Measurements from ENCODE around the gene STRIP2.
"Not testable (repeated sequence)": the region's sequence is repeated elsewhere in the genome, so short reads cannot be mapped to it uniquely, and the experiment has no call there.

The STRIP2 gene

DNA sequence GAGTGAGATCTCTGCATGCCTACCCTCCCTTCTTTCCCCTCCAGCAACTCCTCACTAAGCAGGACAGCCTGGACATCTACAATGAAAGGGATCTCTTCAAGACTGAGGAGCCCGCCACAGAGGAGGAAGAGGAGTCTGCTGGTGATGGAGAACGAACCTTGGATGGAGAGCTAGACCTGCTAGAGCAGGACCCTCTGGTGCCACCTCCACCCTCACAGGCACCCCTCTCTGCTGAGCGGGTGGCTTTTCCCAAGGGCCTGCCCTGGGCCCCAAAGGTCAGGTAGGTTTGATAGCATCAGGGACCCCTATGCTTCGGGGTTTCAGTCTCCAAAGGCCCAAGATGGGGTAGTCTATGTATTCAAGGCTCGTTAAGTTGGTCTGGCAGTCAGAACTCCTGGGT is 23.9 kb downstream of the STRIP2 start:
- no peaks in the 10 kb centered on the region for H3K27me3 ChIP-seq (ENCODE audit: control insufficient read depth, insufficient read depth, low read length)
- H3K4me1 ChIP-seq (ENCODE audit: control insufficient read depth, insufficient read depth, low read length), result no peaks in the 10 kb centered on the region
- H3K36me3 ChIP-seq (ENCODE audit: control insufficient read depth, insufficient read depth, low read length), result peaks cover 87% of the 10 kb centered on the region
- no peak overlapping the region for H3K4me3 ChIP-seq (ENCODE audit: low read depth, low read length)
- H3K9ac ChIP-seq (ENCODE audit: low read depth, low read length), result no peak overlapping the region
- H3K27ac ChIP-seq (ENCODE audit: low read depth, low read length), result no peak overlapping the region
- H3K9me3 ChIP-seq (ENCODE audit: control insufficient read depth, insufficient read depth, low read length), result no peaks in the 10 kb centered on the region

GRCh38 chr7:129461809-129462208 is 27.6 kb downstream of the STRIP2 start:
- H3K4me3 ChIP-seq (ENCODE audit: low read depth, low read length), result no peak overlapping the region
- H3K27ac ChIP-seq (ENCODE audit: low read depth, low read length), result no peak overlapping the region
- H3K36me3 ChIP-seq (ENCODE audit: control insufficient read depth, insufficient read depth, low read length), result peaks cover 96% of the 10 kb centered on the region
- no peaks in the 10 kb centered on the region for H3K9me3 ChIP-seq (ENCODE audit: control insufficient read depth, insufficient read depth, low read length)
- H3K4me1 ChIP-seq (ENCODE audit: control insufficient read depth, insufficient read depth, low read length), result no peaks in the 10 kb centered on the region
- H3K27me3 ChIP-seq (ENCODE audit: control insufficient read depth, insufficient read depth, low read length), result no peaks in the 10 kb centered on the region
- no peak overlapping the region for H3K9ac ChIP-seq (ENCODE audit: low read depth, low read length)

GRCh38 chr7:129462420-129462819 is 28.2 kb downstream of the STRIP2 start:
- peaks cover 96% of the 10 kb centered on the region for H3K36me3 ChIP-seq (ENCODE audit: control insufficient read depth, insufficient read depth, low read length)
- H3K9me3 ChIP-seq (ENCODE audit: control insufficient read depth, insufficient read depth, low read length), result no peaks in the 10 kb centered on the region
- no peaks in the 10 kb centered on the region for H3K4me1 ChIP-seq (ENCODE audit: control insufficient read depth, insufficient read depth, low read length)
- H3K27me3 ChIP-seq (ENCODE audit: control insufficient read depth, insufficient read depth, low read length), result no peaks in the 10 kb centered on the region
- no peak overlapping the region for H3K27ac ChIP-seq (ENCODE audit: low read depth, low read length)
- no peak overlapping the region for H3K4me3 ChIP-seq (ENCODE audit: low read depth, low read length)
- no peak overlapping the region for H3K9ac ChIP-seq (ENCODE audit: low read depth, low read length)

GRCh38 chr7:129464194-129464593 is 30.0 kb downstream of the STRIP2 start:
- Histone ChIP-seq H3K9me3 (ENCODE audit: control insufficient read depth, insufficient read depth, low read length) (no peaks in the 10 kb centered on the region), H3K27ac (ENCODE audit: low read depth, low read length) (no peak overlapping the region), H3K4me1 (ENCODE audit: control insufficient read depth, insufficient read depth, low read length) (no peaks in the 10 kb centered on the region; the same call in 1 of the 2 replicates), H3K4me3 (ENCODE audit: low read depth, low read length) (no peak overlapping the region), H3K9ac (ENCODE audit: low read depth, low read length) (no peak overlapping the region), H3K27me3 (ENCODE audit: control insufficient read depth, insufficient read depth, low read length) (no peaks in the 10 kb centered on the region), H3K36me3 (ENCODE audit: control insufficient read depth, insufficient read depth, low read length) (peaks cover 95% of the 10 kb centered on the region)

DNA sequence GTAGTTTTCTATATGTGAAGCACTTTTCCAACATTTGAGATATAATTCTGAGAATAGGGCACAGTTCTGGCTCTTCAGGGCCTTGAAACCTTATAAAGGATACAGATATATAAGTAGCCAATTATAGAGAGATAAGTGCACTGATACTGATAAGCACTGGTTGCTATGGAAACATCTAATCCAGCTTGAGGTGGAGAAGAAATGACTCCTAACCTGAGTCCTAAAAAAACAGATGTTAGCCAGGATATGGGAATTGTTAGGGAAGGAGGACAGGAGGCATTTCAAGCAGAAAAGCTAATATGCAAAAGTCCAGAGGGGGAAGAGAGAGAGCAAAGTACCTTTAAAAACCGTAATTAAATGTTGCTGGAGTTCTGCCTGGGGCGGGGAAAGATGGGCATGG is 30.8 kb downstream of the STRIP2 start:
- H3K27me3 ChIP-seq (ENCODE audit: control insufficient read depth, insufficient read depth, low read length), result no peaks in the 10 kb centered on the region
- peaks cover 87% of the 10 kb centered on the region for H3K36me3 ChIP-seq (ENCODE audit: control insufficient read depth, insufficient read depth, low read length)

DNA sequence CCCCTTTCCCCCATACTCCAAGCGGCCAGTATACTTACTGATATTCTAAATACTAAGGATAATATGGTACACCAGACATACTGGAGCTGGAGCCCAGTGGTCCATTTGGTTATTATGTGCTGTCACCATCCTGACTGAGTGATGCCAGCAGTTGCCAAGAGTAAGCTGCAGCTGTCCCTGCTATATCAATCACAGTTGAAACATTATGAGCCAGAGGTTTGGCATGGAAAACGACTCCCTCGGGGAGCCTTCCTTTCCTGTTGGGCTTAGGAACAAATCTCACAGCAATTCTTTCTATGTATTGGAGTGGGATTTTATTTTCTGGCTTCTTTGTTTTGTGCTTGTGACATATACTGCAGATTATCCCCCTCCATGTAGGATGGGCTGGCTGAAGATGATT is 32.6 kb downstream of the STRIP2 start:
- Histone ChIP-seq H3K27ac (ENCODE audit: low read depth, low read length) (no peak overlapping the region), H3K27me3 (ENCODE audit: control insufficient read depth, insufficient read depth, low read length) (no peaks in the 10 kb centered on the region), H3K4me3 (ENCODE audit: low read depth, low read length) (no peak overlapping the region), H3K9ac (ENCODE audit: low read depth, low read length) (no peak overlapping the region), H3K4me1 (ENCODE audit: control insufficient read depth, insufficient read depth, low read length) (peaks cover 18% of the 10 kb centered on the region), H3K9me3 (ENCODE audit: control insufficient read depth, insufficient read depth, low read length) (no peaks in the 10 kb centered on the region), H3K36me3 (ENCODE audit: control insufficient read depth, insufficient read depth, low read length) (peaks cover 80% of the 10 kb centered on the region)

More for the DNA sequence above, 30.8 kb downstream of the STRIP2 start:
- Histone ChIP-seq H3K9me3 (ENCODE audit: control insufficient read depth, insufficient read depth, low read length) (no peaks in the 10 kb centered on the region), H3K4me1 (ENCODE audit: control insufficient read depth, insufficient read depth, low read length) (peaks cover 8% of the 10 kb centered on the region; the same call in 1 of the 2 replicates), H3K27ac (ENCODE audit: low read depth, low read length) (no peak overlapping the region), H3K4me3 (ENCODE audit: low read depth, low read length) (no peak overlapping the region), H3K9ac (ENCODE audit: low read depth, low read length) (no peak overlapping the region)

DNA sequence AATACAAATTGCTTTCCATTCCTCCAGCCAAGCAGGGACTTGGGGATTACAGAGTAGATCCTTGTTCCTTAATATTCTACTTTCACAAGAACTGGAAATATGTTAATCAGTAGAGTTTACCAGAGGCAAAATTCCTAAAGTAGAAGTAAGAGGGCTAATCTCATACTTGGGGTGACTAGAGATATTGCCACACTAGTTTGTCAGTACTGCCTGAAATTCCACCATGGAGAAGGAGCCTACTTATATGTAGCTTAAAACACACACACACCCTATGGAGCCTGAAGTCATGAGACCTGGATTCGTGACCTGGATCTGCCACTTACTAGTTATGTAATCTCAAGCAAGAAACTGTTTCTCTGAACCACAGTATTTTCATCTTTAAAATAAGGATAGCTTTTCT is 33.9 kb downstream of the STRIP2 start:
- H3K9me3 ChIP-seq (ENCODE audit: control insufficient read depth, insufficient read depth, low read length), result no peaks in the 10 kb centered on the region
- no peak overlapping the region for H3K27ac ChIP-seq (ENCODE audit: low read depth, low read length)
- H3K9ac ChIP-seq (ENCODE audit: low read depth, low read length), result no peak overlapping the region
- peaks cover 18% of the 10 kb centered on the region for H3K4me1 ChIP-seq (ENCODE audit: control insufficient read depth, insufficient read depth, low read length)
- H3K27me3 ChIP-seq (ENCODE audit: control insufficient read depth, insufficient read depth, low read length), result no peaks in the 10 kb centered on the region
- no peak overlapping the region for H3K4me3 ChIP-seq (ENCODE audit: low read depth, low read length)
- H3K36me3 ChIP-seq (ENCODE audit: control insufficient read depth, insufficient read depth, low read length), result peaks cover 67% of the 10 kb centered on the region

DNA sequence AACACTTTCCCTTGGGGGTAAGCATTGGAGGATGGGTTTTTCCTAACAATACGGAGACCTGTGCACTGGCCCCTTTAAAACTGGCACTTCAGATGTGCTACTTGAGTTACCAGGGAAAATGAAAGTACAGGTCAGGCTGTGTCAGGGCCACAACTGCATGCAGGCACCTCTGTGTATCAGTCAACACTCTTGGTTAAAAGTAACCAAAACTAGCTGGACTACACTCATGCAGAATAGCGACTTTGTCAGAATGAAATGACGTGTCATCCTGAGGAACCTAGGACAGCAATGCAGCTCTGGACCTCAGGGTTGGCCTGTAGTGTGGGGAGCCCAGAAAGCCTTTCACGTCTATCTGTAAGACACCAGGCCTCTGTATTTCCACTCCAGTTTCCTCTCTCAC is 34.3 kb downstream of the STRIP2 start:
- no peaks in the 10 kb centered on the region for H3K27me3 ChIP-seq (ENCODE audit: control insufficient read depth, insufficient read depth, low read length)
- H3K36me3 ChIP-seq (ENCODE audit: control insufficient read depth, insufficient read depth, low read length), result peaks cover 64% of the 10 kb centered on the region
- H3K27ac ChIP-seq (ENCODE audit: low read depth, low read length), result no peak overlapping the region

DNA sequence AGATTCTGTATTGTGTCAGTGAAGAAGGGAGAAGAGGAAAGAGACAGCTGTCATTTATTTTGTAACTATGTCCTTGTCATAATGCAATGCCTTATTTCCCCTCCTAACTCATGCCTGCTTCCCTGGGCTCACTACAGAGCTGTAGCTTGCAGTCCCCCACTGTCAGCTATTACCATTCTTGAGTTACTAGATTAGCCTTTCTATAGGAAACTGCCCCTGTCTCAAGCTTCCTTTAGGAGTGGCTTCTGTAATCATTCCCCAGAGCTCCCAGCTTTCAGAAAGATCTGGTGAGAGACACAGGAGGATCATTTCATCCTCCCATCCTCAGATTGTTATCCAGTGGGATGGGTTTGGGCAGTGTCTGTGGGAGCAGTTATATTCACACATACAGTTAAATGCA is 35.7 kb downstream of the STRIP2 start:
- no peaks in the 10 kb centered on the region for H3K27me3 ChIP-seq (ENCODE audit: control insufficient read depth, insufficient read depth, low read length)
- H3K4me1 ChIP-seq (ENCODE audit: control insufficient read depth, insufficient read depth, low read length), result peaks cover 18% of the 10 kb centered on the region
- no peak overlapping the region for H3K4me3 ChIP-seq (ENCODE audit: low read depth, low read length)
- H3K9ac ChIP-seq (ENCODE audit: low read depth, low read length), result no peak overlapping the region
- H3K9me3 ChIP-seq (ENCODE audit: control insufficient read depth, insufficient read depth, low read length), result no peaks in the 10 kb centered on the region
- peak overlapping the region; percentile 56 for H3K27ac ChIP-seq (ENCODE audit: low read depth, low read length)
- H3K36me3 ChIP-seq (ENCODE audit: control insufficient read depth, insufficient read depth, low read length), result peaks cover 54% of the 10 kb centered on the region

More for the DNA sequence above, 34.3 kb downstream of the STRIP2 start:
- no peak overlapping the region for H3K9ac ChIP-seq (ENCODE audit: low read depth, low read length)
- H3K4me1 ChIP-seq (ENCODE audit: control insufficient read depth, insufficient read depth, low read length), result peaks cover 18% of the 10 kb centered on the region
- H3K4me3 ChIP-seq (ENCODE audit: low read depth, low read length), result no peak overlapping the region
- H3K9me3 ChIP-seq (ENCODE audit: control insufficient read depth, insufficient read depth, low read length), result no peaks in the 10 kb centered on the region

GRCh38 chr7:129470411-129470810 is 36.2 kb downstream of the STRIP2 start:
- Histone ChIP-seq H3K4me3 (ENCODE audit: low read depth, low read length) (no peak overlapping the region), H3K36me3 (ENCODE audit: control insufficient read depth, insufficient read depth, low read length) (peaks cover 51% of the 10 kb centered on the region), H3K4me1 (ENCODE audit: control insufficient read depth, insufficient read depth, low read length) (peaks cover 18% of the 10 kb centered on the region), H3K27me3 (ENCODE audit: control insufficient read depth, insufficient read depth, low read length) (no peaks in the 10 kb centered on the region), H3K9me3 (ENCODE audit: control insufficient read depth, insufficient read depth, low read length) (no peaks in the 10 kb centered on the region), H3K27ac (ENCODE audit: low read depth, low read length) (peak overlapping the region; percentile 56), H3K9ac (ENCODE audit: low read depth, low read length) (no peak overlapping the region)

GRCh38 chr7:129471402-129471827 is 37.2 kb downstream of the STRIP2 start:
- Histone ChIP-seq H3K36me3 (ENCODE audit: control insufficient read depth, insufficient read depth, low read length) (peaks cover 41% of the 10 kb centered on the region), H3K4me1 (ENCODE audit: control insufficient read depth, insufficient read depth, low read length) (peaks cover 18% of the 10 kb centered on the region), H3K4me3 (ENCODE audit: low read depth, low read length) (no peak overlapping the region), H3K27me3 (ENCODE audit: control insufficient read depth, insufficient read depth, low read length) (no peaks in the 10 kb centered on the region), H3K27ac (ENCODE audit: low read depth, low read length) (no peak overlapping the region), H3K9me3 (ENCODE audit: control insufficient read depth, insufficient read depth, low read length) (no peaks in the 10 kb centered on the region), H3K9ac (ENCODE audit: low read depth, low read length) (no peak overlapping the region)

DNA sequence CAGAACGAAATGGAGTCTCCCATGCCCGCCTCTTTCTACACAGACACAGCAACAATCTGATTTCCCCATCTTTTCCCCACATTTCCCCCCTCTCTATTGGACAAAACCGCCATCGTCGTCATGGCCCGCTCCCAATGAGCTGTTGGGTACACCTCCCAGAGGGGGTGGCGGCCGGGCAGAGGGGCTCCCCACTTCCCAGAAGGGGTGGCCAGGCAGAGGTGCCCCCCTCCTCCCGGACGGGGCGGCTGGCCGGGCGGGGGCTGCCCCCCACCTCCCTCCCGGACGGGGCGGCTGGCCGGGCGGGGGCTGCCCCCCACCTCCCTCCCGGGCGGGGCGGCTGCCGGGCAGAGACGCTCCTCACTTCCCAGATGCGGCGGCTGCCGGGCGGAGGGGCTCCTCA is 41.7 kb downstream of the STRIP2 start:
- H3K9ac ChIP-seq (ENCODE audit: low read depth, low read length); H3K4me1 ChIP-seq (ENCODE audit: control insufficient read depth, insufficient read depth, low read length); H3K27ac ChIP-seq (ENCODE audit: low read depth, low read length); H3K4me3 ChIP-seq (ENCODE audit: low read depth, low read length); H3K27me3 ChIP-seq (ENCODE audit: control insufficient read depth, insufficient read depth, low read length); H3K9me3 ChIP-seq (ENCODE audit: control insufficient read depth, insufficient read depth, low read length): not testable (repeated sequence)
- peaks cover 13% of the 10 kb centered on the region for H3K36me3 ChIP-seq (ENCODE audit: control insufficient read depth, insufficient read depth, low read length)
